PC-9 (cell line): Measurements from ENCODE around the gene EIF5AL1.

Source experiments
- EZH2 ChIP-seq: fragments of 200-600 bp; sonication (generic); IDR thresholded peaks from 2 replicates; pipeline ENCODE4 v1.8.0; 2017; ENCODE audit warnings: antibody characterized with exemption, low read depth
- TF ChIP-seq, protein P1 (sequence below): fragments of 200-600 bp; sonication (generic); conservative IDR thresholded peaks from 2 replicates; pipeline ENCODE4 v1.6.1; 2017; ENCODE audit warnings: mixed run types, antibody characterized with exemption, mild to moderate bottlenecking, moderate library complexity

DNA sequence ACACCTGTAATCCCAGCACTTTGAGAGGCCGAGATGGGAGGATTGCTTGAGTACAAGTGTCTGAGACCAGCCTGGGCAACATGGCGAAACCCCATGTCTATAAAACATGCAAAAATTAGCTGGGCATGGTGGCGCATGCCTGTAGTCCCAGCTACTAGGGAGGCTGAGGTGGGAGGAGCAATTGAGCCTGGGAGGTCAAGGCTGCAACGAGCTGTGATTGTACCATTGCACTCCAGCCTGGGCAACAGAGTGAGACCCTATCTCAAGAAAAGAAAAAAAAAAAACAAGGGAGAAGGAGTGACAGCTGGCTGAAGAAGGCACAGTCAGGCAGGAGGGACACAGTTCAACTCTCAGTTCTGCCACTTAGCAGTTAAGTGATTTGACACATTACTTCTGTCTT is 40.6 kb upstream of the EIF5AL1 start:
- TF ChIP-seq, protein P1, sequence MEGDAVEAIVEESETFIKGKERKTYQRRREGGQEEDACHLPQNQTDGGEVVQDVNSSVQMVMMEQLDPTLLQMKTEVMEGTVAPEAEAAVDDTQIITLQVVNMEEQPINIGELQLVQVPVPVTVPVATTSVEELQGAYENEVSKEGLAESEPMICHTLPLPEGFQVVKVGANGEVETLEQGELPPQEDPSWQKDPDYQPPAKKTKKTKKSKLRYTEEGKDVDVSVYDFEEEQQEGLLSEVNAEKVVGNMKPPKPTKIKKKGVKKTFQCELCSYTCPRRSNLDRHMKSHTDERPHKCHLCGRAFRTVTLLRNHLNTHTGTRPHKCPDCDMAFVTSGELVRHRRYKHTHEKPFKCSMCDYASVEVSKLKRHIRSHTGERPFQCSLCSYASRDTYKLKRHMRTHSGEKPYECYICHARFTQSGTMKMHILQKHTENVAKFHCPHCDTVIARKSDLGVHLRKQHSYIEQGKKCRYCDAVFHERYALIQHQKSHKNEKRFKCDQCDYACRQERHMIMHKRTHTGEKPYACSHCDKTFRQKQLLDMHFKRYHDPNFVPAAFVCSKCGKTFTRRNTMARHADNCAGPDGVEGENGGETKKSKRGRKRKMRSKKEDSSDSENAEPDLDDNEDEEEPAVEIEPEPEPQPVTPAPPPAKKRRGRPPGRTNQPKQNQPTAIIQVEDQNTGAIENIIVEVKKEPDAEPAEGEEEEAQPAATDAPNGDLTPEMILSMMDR = no peak
- no peak for TF ChIP-seq EZH2
